ENCODE results near the gene BUD31. TPM values are rescaled to one million over a fixed set of nuclear protein-coding genes. Genes with fewer than 3 reads are reported as not detected.

The BUD31 gene
- total RNA-seq, 2 experiments from 2014 or later, result 100 to 118 TPM

- intact Hi-C loops (cut with micrococcal nuclease; ENCODE audit: unreplicated experiment), result no loop called here
- no peaks in the 10 kb centered on the region for H3K4me1 ChIP-seq (ENCODE audit: insufficient read depth, low read length, poor library complexity, severe bottlenecking)
- H3K79me2 ChIP-seq (ENCODE audit: insufficient read depth, low read depth, low read length), result no peaks in the 10 kb centered on the region
- H2AFZ ChIP-seq (ENCODE audit: low read length), result no peak overlapping the region
- no peaks in the 10 kb centered on the region for H3K9me2 ChIP-seq (ENCODE audit: insufficient read depth, low read length)
- ChIA-PET CTCF (ENCODE audit: unreplicated experiment) (no interaction called here), POLR2A (no interaction called here)
- H3K36me3 ChIP-seq (ENCODE audit: insufficient read depth, low read length), result peaks cover 69% of the 10 kb centered on the region
- no peak for DNase-seq (ENCODE audit: low spot score)
- H3K9me3 ChIP-seq (ENCODE audit: low read length), result no peaks in the 10 kb centered on the region
- H4K20me1 ChIP-seq (ENCODE audit: insufficient read depth, low read length), result no peaks in the 10 kb centered on the region
- no TSS peak for BruUV-seq (replicated peaks)
- H3K4me3 ChIP-seq (ENCODE audit: low read depth, low read length, poor library complexity, severe bottlenecking), result no peak overlapping the region
- TF ChIP-seq CTCF (conservative IDR thresholded peaks at IDR 0.05; ENCODE audit: low read length) (no peak), EZH2phosphoT487 (IDR thresholded peaks at IDR 0.05; ENCODE audit: borderline replicate concordance, low read depth, low read length) (no peak)
- H3K4me2 ChIP-seq (ENCODE audit: low read length), result no peak overlapping the region
- H3K27ac ChIP-seq (ENCODE audit: low read depth, low read length, poor library complexity, severe bottlenecking), result no peak overlapping the region
Measured at GRCh38 chr7:99424932-99425730, 16.4 kb downstream of the BUD31 start.

- POLR2A ChIA-PET, result no interaction called here
Measured at GRCh38 chr7:99428972-99429566, 20.3 kb downstream of the BUD31 start.

More at GRCh38 chr7:99428972-99429566, 20.3 kb downstream of the BUD31 start:
- no peak overlapping the region for H3K4me2 ChIP-seq (ENCODE audit: low read length)
- DNase-seq (ENCODE audit: low spot score), result no peak
- no peak overlapping the region for H3K4me3 ChIP-seq (ENCODE audit: low read depth, low read length, poor library complexity, severe bottlenecking)
- no peak overlapping the region for H3K27ac ChIP-seq (ENCODE audit: low read depth, low read length, poor library complexity, severe bottlenecking)
- H3K36me3 ChIP-seq (ENCODE audit: insufficient read depth, low read length), result peaks cover 55% of the 10 kb centered on the region
- CTCF ChIA-PET (ENCODE audit: unreplicated experiment), result no interaction called here
- TF ChIP-seq CTCF (conservative IDR thresholded peaks at IDR 0.05; ENCODE audit: low read length) (no peak), EZH2phosphoT487 (IDR thresholded peaks at IDR 0.05; ENCODE audit: borderline replicate concordance, low read depth, low read length) (no peak)
- no peaks in the 10 kb centered on the region for H4K20me1 ChIP-seq (ENCODE audit: insufficient read depth, low read length)
- no peak overlapping the region for H2AFZ ChIP-seq (ENCODE audit: low read length)
- no peaks in the 10 kb centered on the region for H3K9me3 ChIP-seq (ENCODE audit: low read length)
- intact Hi-C loops (cut with micrococcal nuclease; ENCODE audit: unreplicated experiment), result no loop called here
- no peaks in the 10 kb centered on the region for H3K79me2 ChIP-seq (ENCODE audit: insufficient read depth, low read depth, low read length)
- no peaks in the 10 kb centered on the region for H3K4me1 ChIP-seq (ENCODE audit: insufficient read depth, low read length, poor library complexity, severe bottlenecking)
- BruUV-seq (replicated peaks), result no TSS peak
- H3K9me2 ChIP-seq (ENCODE audit: insufficient read depth, low read length), result no peaks in the 10 kb centered on the region
